OCI-LY7 (cell line): ENCODE measurements around the gene MAST2. TPM values are rescaled to one million over a fixed set of nuclear protein-coding genes. Genes with fewer than 3 reads are reported as not detected.

Experiments used
- BruUV-seq: library from RNA; stranded (reverse); fragments of 400-500 nt; replicated peaks from 2 replicates; lab custom pipeline; 2021; lab: Mats Ljungman, UMichigan
- CTCF ChIA-PET: fragments of 300-600 bp; sonication (Branson Sonifier 250); formaldehyde crosslinking; loops from one replicate; lab custom pipeline; 2022; ENCODE audit warnings: antibody characterized with exemption; ENCODE audit not compliant: unreplicated experiment; lab: Charles Lee
- POLR2A ChIA-PET: fragments of 300-600 bp; sonication (Branson Sonifier 250); formaldehyde crosslinking; loops from one replicate; lab custom pipeline; 2022; ENCODE audit warnings: antibody characterized with exemption; lab: Charles Lee
- DNase-seq: peaks from one replicate; pipeline ENCODE4 v3.0.0-alpha.2; 2015; ENCODE audit warnings: low spot score
- H2AFZ ChIP-seq: fragments of 200-600 bp; sonication (generic), shearing (Covaris generic); 2 replicates; pipeline ENCODE4 v1.6.1; 2014; ENCODE audit warnings: mild to moderate bottlenecking, antibody characterized with exemption, low read length, moderate library complexity
- H3K27ac ChIP-seq: fragments of 200-600 bp; sonication (generic); 2 replicates; pipeline ENCODE4 v1.5.1; 2014; ENCODE audit warnings: mixed run types, low read depth, mild to moderate bottlenecking, moderate library complexity, low read length, inconsistent platforms; ENCODE audit not compliant: poor library complexity, severe bottlenecking
- H3K36me3 ChIP-seq: fragments of 200-600 bp; sonication (generic); 2 replicates; pipeline ENCODE4 v1.6.1; 2014; ENCODE audit warnings: mild to moderate bottlenecking, antibody characterized with exemption, low read length, moderate library complexity, mixed read lengths; ENCODE audit not compliant: insufficient read depth
- H3K4me1 ChIP-seq: fragments of 200-600 bp; sonication (generic); 2 replicates; pipeline ENCODE4 v1.5.1; 2014; ENCODE audit warnings: mild to moderate bottlenecking, low read length; ENCODE audit not compliant: insufficient read depth, poor library complexity, severe bottlenecking
- H3K4me2 ChIP-seq: fragments of 200-600 bp; sonication (generic); 2 replicates; pipeline ENCODE4 v1.6.1; 2014; ENCODE audit warnings: mild to moderate bottlenecking, low read length
- H3K4me3 ChIP-seq: fragments of 200-600 bp; sonication (generic); 2 replicates; pipeline ENCODE4 v1.5.1; 2014; ENCODE audit warnings: mild to moderate bottlenecking, low read depth, low read length; ENCODE audit not compliant: poor library complexity, severe bottlenecking
- H3K79me2 ChIP-seq: fragments of 200-600 bp; sonication (generic); 2 replicates; pipeline ENCODE4 v1.6.1; 2016; ENCODE audit warnings: low read depth, mild to moderate bottlenecking, low read length, moderate library complexity, mixed read lengths; ENCODE audit not compliant: insufficient read depth
- H3K9me2 ChIP-seq: fragments of 200-600 bp; sonication (generic); 2 replicates; pipeline ENCODE4 v1.6.1; 2016; ENCODE audit warnings: mild to moderate bottlenecking, low read length, mixed read lengths; ENCODE audit not compliant: insufficient read depth
- H3K9me3 ChIP-seq: fragments of 200-600 bp; sonication (generic); 2 replicates; pipeline ENCODE4 v1.6.1; 2014; ENCODE audit warnings: mild to moderate bottlenecking, mixed run types, low read length, mixed read lengths
- H4K20me1 ChIP-seq: fragments of 200-600 bp; sonication (generic); 2 replicates; pipeline ENCODE4 v1.6.1; 2014; ENCODE audit warnings: mild to moderate bottlenecking, antibody characterized with exemption, low read length, moderate library complexity, mixed read lengths; ENCODE audit not compliant: insufficient read depth
- EZH2phosphoT487 ChIP-seq: fragments of 200-600 bp; sonication (generic); IDR thresholded peaks from 2 replicates; pipeline ENCODE4 v1.6.1; 2018; ENCODE audit warnings: low read depth, borderline replicate concordance, mild to moderate bottlenecking, mixed run types, antibody characterized with exemption, low read length, moderate library complexity, mixed read lengths
- intact Hi-C: fragments of 100-400 bp; cut with micrococcal nuclease; formaldehyde crosslinking; loops from one replicate; pipeline ENCODE4 v1.10.0; 2022; ENCODE audit not compliant: unreplicated experiment
- total RNA-seq, 2 experiments: library from RNA; depleted of rRNA in 1 of 2; stranded (reverse); fragments of >200 nt in 1 of 2; shearing (Covaris generic) in 1 of 2; gene quantifications; 2 replicates each; pipeline ENCODE4 v1.2.3, GENCODE V29; 2014 to 2022
- TF ChIP-seq, protein P1 (sequence below): fragments of 200-600 bp; sonication (generic); conservative IDR thresholded peaks from 2 replicates; pipeline ENCODE4 v1.5.1; 2014; ENCODE audit warnings: mild to moderate bottlenecking, antibody characterized with exemption, low read length, moderate library complexity, mixed read lengths

MAST2 gene
- total RNA-seq, 2 experiments from 2014 or later, result 32.1 to 67.2 TPM

DNA sequence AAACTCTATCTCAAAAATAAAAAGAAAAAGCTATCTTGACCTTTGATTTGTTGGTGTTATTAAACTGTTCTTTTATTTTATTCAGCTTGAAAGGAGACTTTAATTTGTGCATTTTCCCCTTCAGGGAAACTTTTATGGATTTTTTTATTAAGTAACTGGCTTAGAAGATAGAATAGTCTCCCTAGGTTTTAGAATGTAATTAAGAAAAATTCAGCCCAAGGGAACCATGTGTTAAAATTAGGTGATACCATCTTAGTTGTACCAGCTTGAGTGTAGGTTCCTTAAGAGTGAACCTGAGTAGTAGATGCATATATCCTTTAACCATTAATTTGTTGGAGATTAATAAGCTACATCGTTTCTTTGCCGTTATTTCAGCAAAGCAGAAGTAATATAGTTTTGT, 11.4 kb downstream of the MAST2 start:
- H3K9me2 ChIP-seq, result no peaks in the 10 kb centered on the region
- no peak overlapping the region for H3K4me2 ChIP-seq
- peaks cover 82% of the 10 kb centered on the region for H3K36me3 ChIP-seq
- H4K20me1 ChIP-seq, result no peaks in the 10 kb centered on the region
- no peak overlapping the region for H3K4me3 ChIP-seq
- TF ChIP-seq EZH2phosphoT487, result no peak
- TF ChIP-seq, protein P1, sequence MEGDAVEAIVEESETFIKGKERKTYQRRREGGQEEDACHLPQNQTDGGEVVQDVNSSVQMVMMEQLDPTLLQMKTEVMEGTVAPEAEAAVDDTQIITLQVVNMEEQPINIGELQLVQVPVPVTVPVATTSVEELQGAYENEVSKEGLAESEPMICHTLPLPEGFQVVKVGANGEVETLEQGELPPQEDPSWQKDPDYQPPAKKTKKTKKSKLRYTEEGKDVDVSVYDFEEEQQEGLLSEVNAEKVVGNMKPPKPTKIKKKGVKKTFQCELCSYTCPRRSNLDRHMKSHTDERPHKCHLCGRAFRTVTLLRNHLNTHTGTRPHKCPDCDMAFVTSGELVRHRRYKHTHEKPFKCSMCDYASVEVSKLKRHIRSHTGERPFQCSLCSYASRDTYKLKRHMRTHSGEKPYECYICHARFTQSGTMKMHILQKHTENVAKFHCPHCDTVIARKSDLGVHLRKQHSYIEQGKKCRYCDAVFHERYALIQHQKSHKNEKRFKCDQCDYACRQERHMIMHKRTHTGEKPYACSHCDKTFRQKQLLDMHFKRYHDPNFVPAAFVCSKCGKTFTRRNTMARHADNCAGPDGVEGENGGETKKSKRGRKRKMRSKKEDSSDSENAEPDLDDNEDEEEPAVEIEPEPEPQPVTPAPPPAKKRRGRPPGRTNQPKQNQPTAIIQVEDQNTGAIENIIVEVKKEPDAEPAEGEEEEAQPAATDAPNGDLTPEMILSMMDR, result no peak
- BruUV-seq, result no TSS peak
- peaks cover 2% of the 10 kb centered on the region for H3K4me1 ChIP-seq
- intact Hi-C loops, result no loop called here
- no peak for DNase-seq
- CTCF ChIA-PET, result no interaction called here
- POLR2A ChIA-PET, result interaction anchor here (1.3 to 2.2 kb wide), 3 partner anchors 8 to 15 kb away, joined by 3 to 11 read pairs (median 6); no protein-coding TSS in a partner anchor
- no peak overlapping the region for H3K27ac ChIP-seq
- peaks cover 87% of the 10 kb centered on the region for H3K79me2 ChIP-seq
- H2AFZ ChIP-seq, result no peak overlapping the region
- H3K9me3 ChIP-seq, result peaks cover 8% of the 10 kb centered on the region; the same call in 1 of the 2 replicates

DNA sequence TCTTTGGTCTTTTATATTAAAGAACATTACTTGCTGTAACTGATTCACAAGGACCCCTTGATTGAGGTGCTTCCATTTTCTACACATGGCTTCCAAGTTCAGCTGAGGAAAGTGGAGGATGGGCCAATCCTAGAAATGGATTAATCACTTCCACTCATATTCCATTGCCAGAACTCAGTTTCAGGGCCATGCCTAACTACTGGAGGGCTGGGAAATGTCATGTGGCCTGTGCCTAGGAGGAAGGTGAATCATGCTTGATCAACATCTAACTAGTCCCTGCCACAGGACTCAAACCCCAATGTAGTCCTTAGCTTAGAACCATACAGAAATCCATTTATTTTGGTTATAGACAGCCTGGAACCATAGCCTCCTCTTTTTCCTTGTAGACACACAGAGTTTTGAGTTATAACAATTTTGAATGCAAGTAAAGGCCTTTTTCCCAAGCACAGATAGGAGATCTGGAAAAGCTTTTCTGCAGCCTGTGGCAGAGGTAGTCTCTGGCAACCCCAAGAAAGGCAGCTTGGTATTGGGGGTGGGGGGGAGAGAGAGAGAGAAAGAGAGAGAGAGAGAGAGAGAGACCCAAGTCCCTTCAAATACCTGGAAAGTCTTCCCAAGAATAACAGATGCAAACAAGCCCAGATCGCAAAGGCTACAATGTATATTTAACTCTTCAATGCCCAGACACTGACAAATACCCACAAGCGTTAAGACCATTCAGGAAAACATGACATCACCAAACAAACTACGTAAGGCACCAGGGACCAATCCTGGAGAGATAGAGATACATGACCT, 12.5 kb downstream of the MAST2 start:
- peaks cover 10% of the 10 kb centered on the region; the same call in 1 of the 2 replicates for H3K9me3 ChIP-seq
- H3K4me1 ChIP-seq, result peaks cover 12% of the 10 kb centered on the region
- peaks cover 78% of the 10 kb centered on the region for H3K36me3 ChIP-seq
- no peak overlapping the region for H3K27ac ChIP-seq
- intact Hi-C loops, result no loop called here
- DNase-seq, result no peak
- peaks cover 87% of the 10 kb centered on the region for H3K79me2 ChIP-seq
- no peak overlapping the region for H3K4me2 ChIP-seq
- H4K20me1 ChIP-seq, result no peaks in the 10 kb centered on the region
- TF ChIP-seq, protein P1, result no peak
- TF ChIP-seq EZH2phosphoT487, result no peak
- H3K9me2 ChIP-seq, result no peaks in the 10 kb centered on the region
- H2AFZ ChIP-seq, result no peak overlapping the region
- BruUV-seq, result no TSS peak
- CTCF ChIA-PET, result no interaction called here
- POLR2A ChIA-PET, result interaction anchor here (0.6 to 1.5 kb wide), 4 partner anchors 8 to 134 kb away, joined by 3 to 7 read pairs (median 4); no protein-coding TSS in a partner anchor
- H3K4me3 ChIP-seq, result no peak overlapping the region

DNA sequence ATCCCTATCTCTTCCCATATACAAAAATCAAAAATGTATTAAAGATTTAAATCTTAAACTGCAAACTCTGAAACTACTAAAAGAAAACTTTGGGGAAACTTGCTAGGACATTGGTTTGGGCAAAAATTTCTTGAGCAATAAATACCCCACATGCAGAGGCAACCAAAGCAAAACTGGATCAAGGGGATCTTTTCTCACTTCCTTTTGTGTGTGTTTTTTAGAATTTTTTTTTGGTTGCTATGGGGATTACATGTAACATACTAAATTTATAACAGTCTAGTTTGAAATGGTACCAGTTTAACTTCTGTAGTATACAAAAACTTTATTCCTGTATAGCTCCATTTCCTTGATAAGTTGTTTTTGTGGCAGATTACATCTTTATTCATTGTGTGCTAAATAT, 16.8 kb downstream of the MAST2 start:
- H3K4me3 ChIP-seq, result peak overlapping the region; percentile 3
- ChIA-PET POLR2A (interaction anchor here (1.1 kb wide), 1 partner anchor 19 kb away, joined by 4 read pairs; no protein-coding TSS in a partner anchor), CTCF (no interaction called here)
- H3K9me2 ChIP-seq, result no peaks in the 10 kb centered on the region
- peaks cover 86% of the 10 kb centered on the region for H3K79me2 ChIP-seq
- H3K4me1 ChIP-seq, result peaks cover 31% of the 10 kb centered on the region
- H3K4me2 ChIP-seq, result peak overlapping the region; percentile 50
- DNase-seq, result peak; percentile 51
- H4K20me1 ChIP-seq, result no peaks in the 10 kb centered on the region
- no TSS peak for BruUV-seq
- TF ChIP-seq, protein P1, result no peak
- no peak for TF ChIP-seq EZH2phosphoT487
- peaks cover 10% of the 10 kb centered on the region; the same call in 1 of the 2 replicates for H3K9me3 ChIP-seq
- intact Hi-C loops, result no loop called here
- no peak overlapping the region for H2AFZ ChIP-seq
- H3K36me3 ChIP-seq, result peaks cover 68% of the 10 kb centered on the region
- peak overlapping the region; percentile 20 for H3K27ac ChIP-seq
